Measurements from ENCODE around the gene FGF2. TPM values are rescaled to one million over a fixed set of nuclear protein-coding genes. Genes with fewer than 3 reads are reported as not detected.
"Not testable (repeated sequence)": the region's sequence is repeated elsewhere in the genome, so short reads cannot be mapped to it uniquely, and the experiment has no call there.

Gene FGF2
- total RNA-seq, 1 donor from 2014 or later: 6.5 TPM

GRCh38 chr4:122832732-122833131 lies 6.1 kb downstream of the FGF2 start:
- peaks cover 28% of the 10 kb centered on the region for H3K27me3 Mint-ChIP-seq
- no peak overlapping the region for H3K4me3 Mint-ChIP-seq
- H3K9me3 Mint-ChIP-seq: no peaks in the 10 kb centered on the region

DNA sequence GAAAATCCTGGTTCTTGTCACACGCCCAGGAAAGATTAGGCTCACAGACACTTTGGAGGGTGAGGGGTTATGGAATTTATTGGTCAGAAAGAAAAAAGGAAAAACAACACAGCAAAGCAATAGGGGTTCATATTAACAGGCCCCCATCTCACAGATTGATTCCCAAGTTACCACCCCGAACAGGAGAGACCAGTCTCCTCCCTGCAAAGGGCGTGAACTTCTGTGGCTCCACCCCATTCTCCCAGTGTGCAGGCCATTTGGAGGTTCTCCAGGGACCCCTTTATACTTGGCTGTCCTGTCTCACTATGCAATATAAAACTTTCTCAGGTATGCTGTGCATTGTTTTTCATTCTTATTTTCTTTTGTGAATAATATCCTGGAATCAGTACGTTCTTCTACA lies 7.4 kb downstream of the FGF2 start:
- H3K27me3 Mint-ChIP-seq: peaks cover 15% of the 10 kb centered on the region
- H3K27ac Mint-ChIP-seq: no peak overlapping the region

More at GRCh38 chr4:122832732-122833131, 6.1 kb downstream of the FGF2 start:
- Mint-ChIP-seq H3K36me3 (peaks cover 4% of the 10 kb centered on the region), H3K4me1 (ENCODE audit: unreplicated experiment) (peaks cover 20% of the 10 kb centered on the region), H3K27ac (no peak overlapping the region)
- TF ChIP-seq CTCF (conservative IDR thresholded peaks at IDR 0.05): no peak
- DNase-seq (ENCODE audit: extremely low spot score, unreplicated experiment): no peak

DNA sequence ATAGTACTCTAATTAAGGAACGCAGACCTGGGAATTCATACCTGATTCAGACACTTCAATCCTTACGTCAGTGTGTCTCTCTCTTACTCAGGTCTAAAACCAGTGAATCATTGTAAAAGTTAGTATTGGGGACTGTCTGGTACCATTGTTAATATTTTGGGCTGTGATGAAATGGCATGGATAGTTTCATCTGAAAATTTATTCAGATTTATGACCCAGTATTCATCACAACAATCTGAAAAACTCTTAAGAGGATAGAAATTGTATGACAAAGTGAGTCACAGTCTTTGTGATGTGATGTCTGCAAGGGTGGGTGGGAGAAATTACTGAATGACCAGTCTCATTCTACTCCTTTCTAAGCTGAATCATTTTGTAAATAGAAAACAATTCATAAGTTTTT lies 10.3 kb downstream of the FGF2 start:
- Mint-ChIP-seq H3K27ac (no peak overlapping the region), H3K36me3 (peaks cover 7% of the 10 kb centered on the region), H3K4me3 (no peak overlapping the region), H3K9me3 (no peaks in the 10 kb centered on the region), H3K4me1 (ENCODE audit: unreplicated experiment) (peaks cover 6% of the 10 kb centered on the region), H3K27me3 (no peaks in the 10 kb centered on the region)
- no peak for TF ChIP-seq CTCF (conservative IDR thresholded peaks at IDR 0.05)
- DNase-seq (ENCODE audit: extremely low spot score, unreplicated experiment): no peak

More for the DNA sequence above, 7.4 kb downstream of the FGF2 start:
- Mint-ChIP-seq H3K4me3 (no peak overlapping the region), H3K9me3 (no peaks in the 10 kb centered on the region), H3K36me3 (peaks cover under 1% of the 10 kb centered on the region), H3K4me1 (ENCODE audit: unreplicated experiment) (peaks cover 8% of the 10 kb centered on the region)
- DNase-seq (ENCODE audit: extremely low spot score, unreplicated experiment): no peak
- no peak for TF ChIP-seq CTCF (conservative IDR thresholded peaks at IDR 0.05)

GRCh38 chr4:122838034-122838433 lies 11.4 kb downstream of the FGF2 start:
- Mint-ChIP-seq H3K27me3 (no peaks in the 10 kb centered on the region), H3K36me3 (peaks cover 7% of the 10 kb centered on the region), H3K4me1 (ENCODE audit: unreplicated experiment) (no peaks in the 10 kb centered on the region), H3K27ac (no peak overlapping the region), H3K4me3 (no peak overlapping the region), H3K9me3 (no peaks in the 10 kb centered on the region)
- no peak for DNase-seq (ENCODE audit: extremely low spot score, unreplicated experiment)
- no peak for TF ChIP-seq CTCF (conservative IDR thresholded peaks at IDR 0.05)

DNA sequence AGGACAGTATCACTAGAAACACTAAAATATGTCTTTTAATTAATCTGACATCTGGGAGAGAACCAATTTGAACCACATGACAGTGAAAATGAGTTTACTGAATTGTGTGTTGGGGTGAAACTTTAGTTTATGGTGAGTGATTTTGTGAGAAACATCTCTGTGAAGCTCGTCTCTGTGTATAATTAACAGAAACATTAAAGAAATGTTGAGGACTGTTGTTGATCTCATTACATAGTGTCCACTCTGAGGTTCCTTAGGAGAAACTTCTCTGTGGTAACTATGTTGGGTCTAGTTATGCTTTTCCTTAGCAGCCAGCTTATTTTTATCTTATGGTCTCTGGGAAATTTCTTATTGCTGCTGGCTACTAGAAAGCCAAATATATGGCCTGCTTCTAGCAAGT lies 15.8 kb downstream of the FGF2 start:
- no peak overlapping the region for H3K4me3 Mint-ChIP-seq
- no peak for DNase-seq (ENCODE audit: extremely low spot score, unreplicated experiment)
- TF ChIP-seq CTCF (conservative IDR thresholded peaks at IDR 0.05): no peak
- H3K27me3 Mint-ChIP-seq: no peaks in the 10 kb centered on the region
- H3K9me3 Mint-ChIP-seq: no peaks in the 10 kb centered on the region
- no peak overlapping the region for H3K27ac Mint-ChIP-seq
- H3K36me3 Mint-ChIP-seq: peaks cover 7% of the 10 kb centered on the region
- no peaks in the 10 kb centered on the region for H3K4me1 Mint-ChIP-seq (ENCODE audit: unreplicated experiment)

DNA sequence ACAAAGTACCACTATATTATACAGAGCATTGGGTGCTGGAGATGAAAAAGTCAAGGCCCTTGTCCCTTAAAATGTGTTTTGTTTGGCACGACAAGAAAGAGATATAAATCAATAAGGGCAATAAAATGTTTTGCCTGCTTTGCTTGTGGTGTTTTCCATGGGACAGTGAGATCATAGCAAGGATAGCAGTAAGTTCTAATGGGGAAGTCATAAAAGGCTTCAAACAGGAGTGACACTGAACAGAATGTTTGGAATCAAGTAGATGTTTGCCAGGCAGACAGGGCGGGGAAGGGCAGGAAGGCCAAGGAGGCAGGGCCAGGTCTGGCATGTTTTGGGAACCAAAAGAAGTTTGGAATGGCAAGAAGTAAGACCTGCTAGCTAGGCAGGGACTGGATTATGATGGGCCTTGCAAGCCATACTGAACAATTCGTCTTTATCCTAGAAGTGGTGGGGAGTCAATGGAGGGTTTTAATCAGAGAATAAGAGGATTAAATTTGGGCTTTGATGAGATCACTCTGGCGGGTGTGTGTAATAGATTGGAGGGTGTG lies 16.4 kb downstream of the FGF2 start:
- Mint-ChIP-seq H3K4me3 (no peak overlapping the region), H3K36me3 (peaks cover 7% of the 10 kb centered on the region), H3K9me3 (no peaks in the 10 kb centered on the region), H3K4me1 (ENCODE audit: unreplicated experiment) (no peaks in the 10 kb centered on the region), H3K27ac (no peak overlapping the region), H3K27me3 (no peaks in the 10 kb centered on the region)
- no peak for TF ChIP-seq CTCF (conservative IDR thresholded peaks at IDR 0.05)
- DNase-seq (ENCODE audit: extremely low spot score, unreplicated experiment): no peak

- not testable (repeated sequence) for H3K36me3 Mint-ChIP-seq; H3K27me3 Mint-ChIP-seq; H3K9me3 Mint-ChIP-seq; H3K4me1 Mint-ChIP-seq (ENCODE audit: unreplicated experiment); H3K27ac Mint-ChIP-seq; H3K4me3 Mint-ChIP-seq; DNase-seq (ENCODE audit: extremely low spot score, unreplicated experiment)
Measured at GRCh38 chr4:122844391-122844790, 17.8 kb downstream of the FGF2 start.

All from type B pancreatic cell (in vitro differentiated cells).